Astrocyte (in vitro differentiated cells and primary cell): ENCODE measurements around the gene EN1.

Experiments used
- EZH2 ChIP-seq: IDR thresholded peaks from 2 replicates; pipeline ENCODE4 v1.6.1; 2012; ENCODE audit warnings: mild to moderate bottlenecking, low read length, inconsistent platforms; ENCODE audit not compliant: insufficient read depth
- TF ChIP-seq, protein P1 (sequence below): IDR thresholded peaks from 2 replicates; pipeline ENCODE4 v1.5.1; 2011; ENCODE audit warnings: low read depth, mild to moderate bottlenecking, inconsistent platforms, low read length, moderate library complexity; ENCODE audit not compliant: insufficient read depth

DNA sequence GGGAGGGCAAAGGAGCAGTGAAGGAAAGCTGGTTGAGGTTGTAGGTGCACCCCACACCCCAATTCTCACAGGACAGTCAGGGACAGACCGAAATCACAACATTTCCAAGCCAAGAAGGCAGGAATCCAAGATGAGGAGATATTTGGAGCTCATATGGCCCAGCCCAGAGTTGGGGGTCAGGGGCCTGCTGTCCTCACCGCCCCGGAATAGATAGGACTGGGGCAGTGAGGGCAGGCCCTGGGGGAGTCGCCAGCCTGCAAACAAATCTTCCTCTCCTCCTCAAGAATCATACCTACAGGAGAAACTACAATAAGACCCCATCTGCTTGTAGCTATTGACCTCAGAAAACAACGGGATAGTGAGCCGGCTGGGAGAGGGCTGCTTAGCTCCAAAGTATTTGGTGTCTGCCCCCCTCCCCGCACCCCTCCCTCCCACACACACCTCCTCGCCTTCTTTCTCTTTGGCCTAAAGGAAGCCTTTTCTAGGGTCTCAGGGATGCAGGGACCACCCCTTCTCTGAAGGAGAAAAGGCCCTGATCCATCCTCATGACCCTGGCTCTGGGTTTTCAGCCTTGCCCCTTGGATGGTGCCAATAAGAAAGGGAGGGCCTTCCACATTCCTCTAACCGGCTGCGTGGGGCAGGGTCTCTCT is 3.8 kb downstream of the EN1 start:
- TF ChIP-seq, protein P1, sequence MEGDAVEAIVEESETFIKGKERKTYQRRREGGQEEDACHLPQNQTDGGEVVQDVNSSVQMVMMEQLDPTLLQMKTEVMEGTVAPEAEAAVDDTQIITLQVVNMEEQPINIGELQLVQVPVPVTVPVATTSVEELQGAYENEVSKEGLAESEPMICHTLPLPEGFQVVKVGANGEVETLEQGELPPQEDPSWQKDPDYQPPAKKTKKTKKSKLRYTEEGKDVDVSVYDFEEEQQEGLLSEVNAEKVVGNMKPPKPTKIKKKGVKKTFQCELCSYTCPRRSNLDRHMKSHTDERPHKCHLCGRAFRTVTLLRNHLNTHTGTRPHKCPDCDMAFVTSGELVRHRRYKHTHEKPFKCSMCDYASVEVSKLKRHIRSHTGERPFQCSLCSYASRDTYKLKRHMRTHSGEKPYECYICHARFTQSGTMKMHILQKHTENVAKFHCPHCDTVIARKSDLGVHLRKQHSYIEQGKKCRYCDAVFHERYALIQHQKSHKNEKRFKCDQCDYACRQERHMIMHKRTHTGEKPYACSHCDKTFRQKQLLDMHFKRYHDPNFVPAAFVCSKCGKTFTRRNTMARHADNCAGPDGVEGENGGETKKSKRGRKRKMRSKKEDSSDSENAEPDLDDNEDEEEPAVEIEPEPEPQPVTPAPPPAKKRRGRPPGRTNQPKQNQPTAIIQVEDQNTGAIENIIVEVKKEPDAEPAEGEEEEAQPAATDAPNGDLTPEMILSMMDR, result no peak
- no peak for TF ChIP-seq EZH2
